GM21528 (cell line): Measurements from ENCODE around the gene THSD4.

ENCODE experiments used
- ATAC-seq: cut with Tn5 transposase; IDR thresholded peaks from one replicate; pipeline ENCODE4 v1.9.1; 2021; ENCODE audit warnings: mild to moderate bottlenecking, moderate library complexity; ENCODE audit not compliant: unreplicated experiment, low FRiP score

THSD4 gene

DNA sequence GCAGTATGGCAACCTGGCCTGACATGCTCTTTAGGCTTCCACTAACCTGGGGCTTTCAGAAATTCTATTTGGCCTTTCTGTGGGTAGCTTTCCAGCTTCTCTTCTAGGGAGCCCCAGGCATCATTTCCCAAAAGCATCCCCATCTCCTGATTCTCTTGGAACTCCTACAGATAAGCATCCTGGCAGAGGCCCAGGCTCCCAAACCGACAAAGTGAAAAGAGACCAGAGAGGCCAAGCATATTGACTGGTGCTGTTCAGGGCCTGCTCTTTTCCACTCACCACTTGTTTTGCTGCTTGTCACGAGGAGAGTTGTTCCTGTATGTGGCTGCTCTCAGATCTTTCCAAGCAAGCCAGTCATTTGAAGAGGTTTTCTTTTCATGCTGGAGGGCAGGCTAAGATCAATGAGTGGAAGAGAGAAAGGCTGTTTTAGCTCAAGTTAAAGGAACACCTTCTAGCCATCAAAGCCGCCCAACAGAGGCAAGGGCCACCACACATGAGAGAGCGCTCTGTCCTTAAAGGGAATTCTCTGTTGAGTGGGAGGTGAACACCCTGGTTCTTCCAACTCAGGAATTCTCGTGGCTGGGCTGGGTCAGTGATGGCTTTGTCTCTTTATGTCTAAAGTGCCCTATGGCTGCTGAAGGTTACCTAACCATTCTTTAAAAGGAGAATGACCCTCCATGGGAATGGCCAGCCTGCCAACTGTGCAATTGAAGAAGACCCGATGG lies 664.0 kb downstream of the THSD4 start:
- ATAC-seq, result no peak

DNA sequence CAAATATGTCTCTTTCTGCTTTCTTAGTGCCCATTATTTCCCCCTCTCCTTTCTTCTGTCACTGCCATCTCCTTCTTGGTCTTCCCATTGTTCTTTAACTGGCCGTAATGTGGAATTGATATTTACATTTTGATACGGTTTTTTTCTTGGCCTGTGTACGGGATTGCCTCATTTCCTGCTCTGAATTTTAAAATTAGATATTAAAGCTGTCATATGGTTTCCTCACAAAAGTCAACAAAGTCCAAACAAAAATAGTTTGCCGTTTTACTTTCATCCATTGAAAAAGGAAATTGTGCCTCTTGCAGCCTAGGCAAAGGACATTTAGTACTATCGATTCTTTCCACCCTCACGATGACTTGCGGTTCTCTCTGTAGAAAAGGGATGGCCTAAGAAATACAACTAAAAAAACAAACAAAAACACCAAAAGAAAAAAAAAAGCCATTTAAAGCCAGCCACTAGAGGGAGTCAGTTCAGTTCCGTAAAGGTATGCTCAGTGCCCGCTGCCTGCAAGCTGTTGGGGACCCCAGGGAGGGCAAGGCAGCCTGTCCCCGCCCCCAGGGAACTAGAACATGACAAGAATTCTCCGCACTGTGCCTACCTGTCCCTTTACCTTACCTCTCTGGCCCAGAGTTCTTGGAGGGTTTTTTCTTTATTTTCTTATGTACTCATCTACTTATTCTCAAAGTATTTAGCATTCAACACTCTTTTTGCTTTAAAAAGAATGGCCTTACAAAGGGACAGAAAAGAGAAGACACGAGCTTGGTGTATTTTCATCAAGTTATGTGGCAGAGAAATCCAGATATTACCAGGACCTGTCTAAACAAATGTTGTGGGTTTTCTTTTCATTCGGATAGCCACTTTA lies 665.1 kb downstream of the THSD4 start:
- ATAC-seq, result no peak

DNA sequence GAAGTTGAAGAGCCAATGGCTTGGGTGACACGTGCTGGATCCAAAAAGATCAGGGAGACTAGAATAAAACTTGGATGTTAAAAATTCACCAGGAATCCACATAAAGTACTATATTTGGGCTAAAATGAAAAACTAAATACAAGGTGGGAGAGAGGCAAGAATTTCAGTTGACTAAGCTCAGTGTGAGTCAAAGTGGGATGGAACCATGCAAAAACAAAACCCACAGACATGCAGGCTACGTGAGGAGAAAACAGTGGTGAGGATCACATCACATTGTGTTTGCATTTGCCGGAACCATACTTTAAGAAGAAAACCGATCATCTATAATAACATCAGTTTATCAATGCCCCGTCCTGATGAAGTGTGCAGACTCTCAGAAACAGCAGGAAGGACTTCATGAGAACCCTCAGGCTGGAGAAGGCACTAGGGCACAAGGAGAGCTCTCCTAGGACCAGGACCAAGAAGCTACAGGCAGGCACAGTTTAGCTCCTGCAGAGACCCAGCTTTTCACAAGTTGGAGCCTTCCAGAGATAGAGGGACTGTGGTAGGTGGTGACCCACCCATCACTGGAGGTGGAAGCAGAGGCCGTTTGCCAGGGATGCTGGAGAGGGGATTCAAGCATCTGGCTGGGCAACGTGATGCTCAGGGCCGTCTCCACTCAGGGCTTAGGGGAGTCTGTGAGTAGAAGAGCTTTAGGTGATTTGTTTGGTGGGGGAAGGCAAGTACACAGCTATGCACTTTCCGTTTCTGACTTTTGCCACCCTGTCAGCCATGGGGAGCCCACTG lies 666.1 kb downstream of the THSD4 start:
- ATAC-seq, result no peak

DNA sequence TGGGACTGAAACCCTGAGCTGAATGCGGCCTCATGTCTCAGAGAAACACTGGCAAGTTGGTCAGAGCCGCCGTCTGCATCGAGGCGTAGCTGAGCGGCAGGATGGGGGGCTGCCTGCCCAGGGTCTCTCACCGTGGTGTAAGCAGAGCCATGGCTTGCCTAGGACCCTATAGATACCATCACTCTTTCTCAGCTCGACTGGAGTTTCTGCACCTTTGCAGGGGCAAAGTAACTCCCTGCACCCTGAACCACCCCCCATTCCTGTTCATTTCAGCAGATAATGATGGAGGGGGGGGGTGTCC lies 666.6 kb downstream of the THSD4 start:
- no peak for ATAC-seq

DNA sequence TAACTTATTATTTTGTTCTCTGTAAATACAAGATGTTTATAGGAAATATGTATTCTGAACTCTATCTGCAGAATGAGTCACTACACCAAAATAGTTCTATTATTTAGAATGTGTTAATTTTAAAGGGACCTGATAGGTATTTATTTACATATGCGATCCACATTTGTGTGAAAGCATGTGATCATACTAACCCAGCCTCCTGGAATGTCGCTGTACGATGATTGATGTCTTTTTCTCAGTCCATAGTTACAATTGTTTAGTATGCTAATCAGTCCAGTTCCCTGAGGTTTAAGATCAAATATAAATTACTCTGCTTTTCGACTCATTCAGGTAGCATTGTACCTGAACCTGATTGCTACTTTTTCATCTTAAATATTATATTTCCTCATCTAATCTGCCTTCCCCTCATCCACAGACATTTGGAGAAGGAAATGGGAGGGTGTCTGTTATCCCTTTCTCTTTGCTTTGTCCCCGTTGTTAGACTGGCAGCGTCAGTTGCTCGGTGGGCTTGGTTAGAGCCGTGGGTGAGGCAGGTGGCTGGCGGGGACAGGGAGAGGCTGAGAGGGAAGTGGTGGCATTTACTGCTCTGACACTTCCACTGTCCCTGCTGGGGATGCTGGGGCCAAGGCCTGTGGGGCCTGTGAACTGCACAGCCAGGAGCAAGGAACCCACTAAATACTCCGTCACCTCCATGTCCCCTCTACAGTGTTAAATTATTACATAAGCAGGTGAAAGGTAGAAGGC lies 667.3 kb downstream of the THSD4 start:
- ATAC-seq, result no peak

DNA sequence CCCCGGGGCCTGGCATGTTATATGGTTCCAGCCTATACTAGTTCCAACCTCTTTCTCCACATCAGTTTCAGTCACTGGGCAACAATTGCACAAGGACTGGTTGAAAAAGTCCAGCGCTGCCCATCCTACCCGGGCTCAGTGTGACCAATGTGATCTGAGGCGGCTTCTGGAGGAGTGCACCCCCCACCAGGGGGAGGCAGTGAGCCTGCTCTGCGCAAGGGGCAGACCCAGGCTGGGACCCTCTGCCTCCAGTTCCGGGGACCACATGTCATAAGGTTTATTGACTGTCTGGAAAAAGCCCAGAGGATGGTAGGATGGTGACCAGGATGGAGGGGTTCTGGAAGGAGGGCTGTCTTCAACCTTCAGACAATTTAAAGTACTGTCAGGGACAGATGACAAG lies 669.4 kb downstream of the THSD4 start:
- ATAC-seq, result no peak

DNA sequence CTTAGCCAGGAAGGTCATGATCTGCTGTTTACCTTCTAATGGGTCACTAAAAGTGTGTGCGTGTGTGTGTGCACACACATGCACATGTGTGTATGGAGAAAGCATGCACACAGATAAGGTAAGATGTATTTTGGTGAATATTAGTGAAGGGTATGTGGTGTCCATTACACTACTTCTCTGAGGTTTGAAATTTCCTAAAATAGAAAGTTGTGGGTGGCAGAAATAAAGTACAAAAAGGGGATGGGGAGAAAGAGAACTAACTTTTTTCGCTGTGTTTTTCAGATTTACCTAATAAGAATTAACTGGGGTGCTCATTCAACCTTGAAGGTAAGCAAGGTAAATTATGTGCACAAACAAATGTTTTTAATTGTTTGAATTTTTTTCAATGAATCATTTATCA lies 670.7 kb downstream of the THSD4 start:
- ATAC-seq, result no peak

DNA sequence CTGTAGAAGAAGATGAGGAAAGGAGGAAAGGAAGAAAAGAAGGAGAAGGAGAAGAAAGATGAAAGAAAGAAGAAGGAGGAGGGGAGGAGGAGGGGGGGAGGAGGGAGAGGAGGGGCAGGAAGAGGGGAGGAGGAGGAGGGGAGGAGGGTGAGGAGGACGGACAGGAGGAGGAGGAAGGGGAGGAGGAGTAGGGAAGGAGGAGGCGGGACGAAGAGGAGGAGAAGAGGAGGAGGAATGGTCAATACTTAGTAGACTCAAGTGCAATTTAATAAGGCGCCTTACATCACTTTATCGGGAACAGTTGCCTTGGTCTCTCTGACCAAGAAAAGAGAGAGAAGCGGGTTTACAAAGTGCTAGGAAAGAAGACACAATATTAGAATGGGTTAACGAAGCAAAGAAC lies 671.4 kb downstream of the THSD4 start:
- ATAC-seq, result no peak

DNA sequence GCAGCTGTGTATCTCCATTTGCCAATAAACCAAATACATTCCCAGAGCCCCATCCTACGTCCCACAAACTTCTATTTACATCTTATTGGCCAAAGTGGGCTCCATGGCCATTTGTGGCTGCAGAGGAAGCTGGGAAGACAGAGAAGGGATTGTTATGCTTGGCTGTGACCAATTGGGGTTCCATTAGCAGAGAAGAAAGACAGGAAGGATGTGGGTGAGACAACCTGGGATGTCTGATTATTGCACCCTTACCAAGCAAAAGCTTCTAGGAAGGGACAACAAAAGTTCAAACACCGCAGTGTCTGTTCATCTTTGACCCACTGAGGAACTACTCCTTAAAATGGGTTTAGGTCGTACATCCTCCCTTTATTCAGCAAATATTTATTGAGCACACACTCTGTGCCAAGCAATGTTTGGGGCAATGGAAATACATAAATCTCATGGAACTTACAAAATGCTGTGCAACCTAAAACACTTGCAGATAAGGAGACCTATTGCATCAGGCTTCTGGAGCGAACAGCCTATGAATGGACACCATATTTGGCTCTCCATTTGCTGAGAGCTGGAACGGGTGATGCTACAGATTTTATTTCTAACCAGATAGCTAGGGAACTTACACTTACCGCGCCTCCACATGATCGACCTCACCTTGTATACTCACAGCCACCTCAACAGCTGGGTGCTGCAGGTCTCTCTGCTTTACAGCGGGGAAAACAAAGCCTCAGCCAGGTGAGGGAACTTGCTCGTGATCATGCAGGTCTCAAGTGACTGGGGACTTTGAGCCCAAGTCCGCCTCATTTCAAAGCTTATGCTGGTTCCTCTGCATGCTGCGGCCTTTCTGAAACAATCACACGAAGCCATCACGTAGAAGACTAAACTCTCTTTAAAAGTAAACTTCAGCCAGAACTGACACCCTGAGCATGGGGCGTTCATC lies 673.6 kb downstream of the THSD4 start:
- no peak for ATAC-seq

DNA sequence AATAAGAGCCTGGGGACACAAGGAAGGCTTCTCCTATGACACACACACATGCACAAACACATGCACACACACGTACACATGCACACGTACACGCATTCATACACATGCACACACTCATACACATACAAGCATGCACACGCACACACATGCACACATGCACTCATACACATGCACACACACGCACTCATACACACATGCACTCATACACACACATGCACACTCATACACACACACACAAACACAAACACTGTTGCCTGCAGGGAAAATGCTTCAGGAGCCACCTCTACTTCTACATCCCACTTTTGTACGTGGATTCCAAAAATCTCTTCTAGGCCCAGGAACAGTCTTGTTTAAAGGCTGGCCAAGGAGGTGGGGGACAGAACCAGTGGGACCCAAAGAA lies 674.3 kb downstream of the THSD4 start:
- ATAC-seq, result no peak

DNA sequence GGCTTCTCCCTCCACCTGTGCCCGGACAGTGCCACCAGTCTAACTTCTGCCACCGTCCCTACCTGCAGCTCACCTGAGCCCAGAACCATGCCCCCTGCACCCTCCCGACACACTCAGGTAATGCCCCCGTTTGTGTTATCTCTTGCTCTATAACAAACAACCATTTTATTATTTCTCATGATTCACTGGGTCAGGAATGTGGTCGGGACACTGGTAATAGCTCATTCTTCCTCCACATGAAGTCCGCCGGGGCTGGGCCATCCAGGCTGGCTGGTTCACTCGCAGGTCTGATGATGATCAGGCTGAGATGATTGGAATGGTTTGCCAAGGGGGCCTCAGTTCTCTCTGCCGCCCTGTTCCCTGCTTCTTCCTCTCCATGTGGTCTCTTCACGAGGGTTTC lies 674.8 kb downstream of the THSD4 start:
- ATAC-seq, result no peak

DNA sequence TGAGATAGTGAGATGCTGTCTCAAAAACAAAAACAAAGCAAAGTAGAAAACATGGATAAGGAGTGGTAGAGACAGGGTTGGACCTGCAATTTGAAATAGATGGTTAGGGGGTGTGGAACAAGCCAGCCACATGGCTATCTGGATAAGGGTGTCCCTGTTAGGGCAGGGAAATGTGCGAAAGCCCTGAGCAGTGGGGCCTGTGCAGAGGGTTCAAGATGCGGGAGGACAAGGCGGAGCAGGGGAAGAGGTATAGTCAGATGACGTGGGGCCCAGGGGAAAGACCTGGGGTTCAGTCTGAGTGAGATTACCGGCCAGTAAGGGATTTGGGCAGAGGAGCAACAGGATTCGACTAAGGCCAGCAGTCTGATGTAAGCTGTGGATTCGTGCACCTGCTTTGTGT lies 676.7 kb downstream of the THSD4 start:
- no peak for ATAC-seq

DNA sequence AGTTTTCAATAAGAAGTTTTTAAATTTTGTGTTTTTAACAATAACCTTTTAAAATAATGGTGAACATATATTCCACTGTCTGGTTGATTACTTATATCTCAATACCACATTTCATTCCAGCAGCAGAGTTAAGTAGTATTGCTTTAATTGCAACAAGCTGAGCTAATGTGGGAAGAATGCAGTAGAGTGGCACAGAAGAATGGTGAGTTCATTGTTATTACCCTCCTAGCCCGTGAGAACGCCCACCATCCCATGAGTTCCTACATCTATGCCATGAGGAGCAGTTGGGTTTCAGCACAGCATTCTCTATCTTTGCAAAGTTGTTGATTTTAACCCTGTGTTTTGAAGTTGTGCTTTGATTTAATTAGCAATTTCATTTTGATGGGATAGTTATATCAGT lies 677.2 kb downstream of the THSD4 start:
- ATAC-seq, result no peak

DNA sequence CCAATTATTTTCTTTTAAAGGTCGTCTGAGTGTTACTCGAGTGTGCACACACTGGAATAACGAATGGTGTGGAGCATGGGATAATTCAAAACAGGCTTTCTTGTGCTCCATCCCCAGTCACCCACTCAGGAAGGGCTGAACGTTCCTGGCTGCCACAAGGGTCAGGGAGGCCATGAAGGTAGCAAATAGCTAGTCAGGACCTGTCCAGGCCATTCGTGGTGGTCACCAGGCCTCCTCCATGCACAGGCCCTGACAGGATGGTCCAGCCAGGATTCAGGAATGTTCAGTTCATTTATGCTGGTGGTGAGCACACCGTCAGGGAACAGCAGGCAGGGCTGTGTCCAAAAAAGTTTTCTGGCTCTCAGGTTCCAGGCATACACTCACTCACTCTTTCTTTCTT lies 683.4 kb downstream of the THSD4 start:
- ATAC-seq, result no peak

DNA sequence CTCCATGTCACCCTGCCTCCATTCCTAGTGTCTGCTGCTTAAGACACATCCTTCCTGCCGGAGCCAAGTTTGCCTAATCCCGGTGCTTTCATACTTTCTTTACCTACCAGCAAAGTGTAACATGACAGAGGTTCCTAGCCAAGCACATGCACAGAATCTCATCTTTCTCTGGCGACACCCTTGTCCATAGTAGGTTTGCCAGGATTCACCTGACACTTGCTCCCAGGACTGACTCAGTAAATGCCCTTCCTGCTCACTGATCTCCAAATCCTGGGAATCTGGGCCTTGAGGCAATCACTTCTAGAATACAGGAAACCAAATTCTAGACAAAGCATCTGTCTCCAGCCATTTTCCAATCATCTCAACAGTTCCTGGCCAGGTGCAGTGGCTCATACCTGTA lies 684.9 kb downstream of the THSD4 start:
- ATAC-seq, result no peak

DNA sequence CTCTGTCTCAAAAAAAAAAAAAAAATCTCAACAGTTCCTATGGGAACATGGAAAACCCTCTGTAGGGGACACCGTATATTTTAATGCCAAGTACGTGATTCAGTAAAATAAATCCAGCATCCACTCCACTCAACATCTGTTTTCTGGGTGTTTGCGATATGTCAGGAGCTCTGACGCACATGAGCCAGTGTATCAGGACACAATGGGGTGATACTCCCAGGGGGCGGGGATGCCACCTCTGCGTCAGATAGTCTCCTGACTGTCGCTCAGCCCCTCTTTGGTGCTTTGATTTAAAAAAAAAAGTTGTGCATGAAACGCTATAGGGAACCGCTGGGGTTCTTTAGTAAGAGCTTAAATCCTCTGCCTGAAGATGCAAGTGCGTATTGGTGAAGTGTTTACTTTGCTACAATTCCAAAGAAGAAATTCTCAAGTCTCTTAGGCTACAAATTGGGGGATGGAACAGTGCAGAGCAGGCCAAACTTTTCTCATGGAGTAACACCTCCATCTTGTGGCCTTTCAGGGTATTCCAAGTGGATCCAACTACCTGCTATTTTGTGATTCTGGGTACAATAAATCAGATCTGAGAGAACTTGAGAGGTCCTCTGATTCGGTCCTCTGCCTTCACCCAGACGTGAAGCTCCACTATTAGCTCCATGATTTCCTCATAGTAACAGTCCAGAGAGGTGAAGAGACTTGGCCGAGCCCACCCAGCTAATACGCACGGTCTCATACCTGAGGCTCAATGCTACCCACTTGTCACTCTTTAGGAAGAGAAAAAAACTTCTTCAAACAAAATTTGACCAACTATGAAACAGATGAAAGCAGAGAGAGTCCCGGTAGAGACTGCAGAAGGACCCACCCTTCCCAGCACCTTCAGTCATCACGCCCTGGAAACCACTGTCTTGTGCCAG lies 685.8 kb downstream of the THSD4 start:
- no peak for ATAC-seq

DNA sequence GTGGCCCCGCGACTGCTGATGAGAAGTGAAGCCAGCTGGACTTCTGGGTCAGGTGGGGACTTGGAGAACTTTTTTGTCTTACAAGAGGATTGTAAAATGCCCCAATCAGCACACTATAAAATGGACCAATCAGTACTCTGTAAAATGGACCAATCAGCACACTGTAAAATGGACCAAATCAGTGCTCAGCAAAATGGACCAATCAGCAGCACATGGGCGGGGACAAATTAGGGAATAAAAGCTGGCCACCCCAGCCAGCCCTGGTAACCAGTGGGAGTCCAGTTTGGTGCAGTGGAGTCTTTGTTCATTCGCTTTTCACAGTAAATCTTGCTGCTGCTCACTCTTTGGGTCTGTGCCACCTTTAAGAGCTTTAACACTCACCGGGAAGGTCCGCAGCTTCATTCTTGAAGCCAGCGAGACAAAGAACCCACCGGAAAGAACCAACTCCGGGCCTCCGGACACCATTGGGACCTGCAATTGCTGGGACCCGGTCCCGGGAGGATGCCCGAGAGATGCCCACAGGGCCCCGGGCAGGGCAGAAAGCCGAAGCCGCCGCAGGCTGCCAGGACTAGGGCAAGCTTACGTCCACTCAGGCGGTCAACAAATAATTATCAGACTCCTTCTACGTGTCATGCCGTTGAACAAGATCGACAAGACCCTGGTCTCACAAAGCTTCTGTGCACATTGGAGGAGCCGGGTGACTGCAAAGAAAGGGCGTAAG lies 686.8 kb downstream of the THSD4 start:
- ATAC-seq, result no peak

DNA sequence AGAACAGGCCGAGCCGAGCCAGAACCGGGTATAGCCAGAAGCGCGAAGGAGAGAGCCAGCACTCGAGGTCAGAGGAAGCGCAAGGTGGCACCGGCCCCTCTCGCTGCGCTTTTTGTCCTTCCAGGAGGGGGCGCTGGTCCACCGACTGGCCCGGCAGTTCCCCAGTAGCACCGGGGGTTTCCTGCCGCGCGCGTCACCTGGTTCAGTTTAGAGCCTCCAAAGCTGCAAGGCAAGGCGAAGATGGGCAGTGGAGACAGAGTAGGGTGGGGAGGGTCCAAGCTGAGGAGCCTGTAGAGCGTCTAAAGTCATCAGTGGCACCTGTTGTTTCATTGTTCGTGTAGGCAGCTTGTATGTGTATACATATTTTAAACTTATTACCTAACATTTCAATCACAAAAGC lies 687.5 kb downstream of the THSD4 start:
- ATAC-seq, result no peak
